HG03521 (cell line): ENCODE measurements around the gene KCNQ5.

Experiments
- ATAC-seq: cut with Tn5 transposase; IDR thresholded peaks from one replicate; pipeline ENCODE4 v1.9.1; 2021; ENCODE audit warnings: mild to moderate bottlenecking, moderate library complexity; ENCODE audit not compliant: unreplicated experiment

The KCNQ5 gene

GRCh38 chr6:72740135-72740534 is 118.3 kb downstream of the KCNQ5 start:
- ATAC-seq, result peak; percentile 91

GRCh38 chr6:72741083-72741482 is 119.2 kb downstream of the KCNQ5 start:
- ATAC-seq, result no peak

DNA sequence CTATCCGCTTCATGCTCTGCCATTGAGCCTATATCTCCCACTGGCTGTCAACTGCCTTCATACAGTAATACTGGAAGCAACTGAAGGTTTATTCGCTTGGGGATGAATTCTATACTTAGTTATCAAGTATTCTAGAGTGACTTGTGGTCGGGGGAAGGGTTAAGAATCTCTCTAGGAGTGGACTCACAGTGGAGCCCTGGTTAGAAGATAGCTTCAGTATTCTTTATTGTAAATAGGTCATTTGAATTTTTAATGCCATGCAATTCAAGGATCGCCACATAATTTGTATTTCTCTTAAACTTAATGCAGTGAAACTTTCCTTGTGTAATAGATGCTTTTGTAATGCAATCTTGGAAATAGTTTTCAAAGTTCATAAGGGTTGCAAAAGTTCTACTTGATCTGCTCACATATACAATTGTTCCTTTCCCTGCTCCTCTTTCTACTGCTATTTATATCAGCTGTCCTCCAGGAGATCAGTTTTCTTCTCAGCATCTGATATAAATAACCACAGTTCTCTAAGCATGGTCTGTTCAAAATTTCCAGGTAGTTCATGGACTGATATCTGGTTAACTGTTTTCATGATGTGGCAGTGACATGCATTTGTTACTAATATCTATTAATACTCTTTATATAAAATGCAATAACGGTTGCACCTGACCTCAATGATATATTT is 120.3 kb downstream of the KCNQ5 start:
- no peak for ATAC-seq

GRCh38 chr6:72746276-72746675 is 124.4 kb downstream of the KCNQ5 start:
- ATAC-seq, result no peak

GRCh38 chr6:72748759-72749158 is 126.9 kb downstream of the KCNQ5 start:
- no peak for ATAC-seq

DNA sequence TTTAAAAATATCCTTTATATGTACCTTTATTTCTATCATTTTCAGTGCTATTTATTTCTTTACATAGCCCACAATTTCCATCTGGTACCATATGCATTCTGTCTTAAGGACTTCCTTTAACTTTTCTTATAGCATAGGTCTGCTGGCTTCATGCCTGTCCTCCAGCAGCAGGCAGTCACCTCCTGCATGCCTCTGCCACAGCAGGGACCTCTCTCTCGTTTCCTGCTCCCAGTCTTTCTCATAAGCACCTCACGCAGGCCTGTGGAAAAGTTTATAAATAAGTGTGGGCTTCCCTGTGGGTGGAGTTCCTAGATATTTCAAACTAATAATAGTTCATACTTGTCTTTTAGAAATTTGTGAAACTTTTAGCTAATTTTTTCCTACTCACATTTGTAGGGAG is 133.9 kb downstream of the KCNQ5 start:
- no peak for ATAC-seq

GRCh38 chr6:72757048-72757447 is 135.2 kb downstream of the KCNQ5 start:
- no peak for ATAC-seq

DNA sequence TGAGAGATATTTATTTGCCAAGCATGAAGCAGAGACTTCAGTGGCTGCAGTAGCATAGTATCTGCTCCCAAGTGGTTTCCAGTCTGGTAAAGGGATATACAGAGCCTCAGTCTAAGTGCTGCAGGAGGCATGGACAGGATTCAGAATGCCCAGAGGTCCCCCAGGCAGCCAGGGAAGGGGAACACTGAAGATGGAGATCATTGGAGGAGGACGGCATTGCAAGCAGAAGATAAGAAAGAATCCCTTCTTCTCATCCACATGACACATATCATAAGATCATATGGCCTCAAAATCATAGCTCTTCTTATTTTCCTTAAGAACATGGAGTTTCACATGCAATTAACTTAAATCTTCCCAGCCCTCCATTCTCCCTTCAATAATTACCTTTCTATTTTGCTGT is 136.1 kb downstream of the KCNQ5 start:
- ATAC-seq, result no peak

GRCh38 chr6:72758901-72759300 is 137.0 kb downstream of the KCNQ5 start:
- ATAC-seq, result no peak

DNA sequence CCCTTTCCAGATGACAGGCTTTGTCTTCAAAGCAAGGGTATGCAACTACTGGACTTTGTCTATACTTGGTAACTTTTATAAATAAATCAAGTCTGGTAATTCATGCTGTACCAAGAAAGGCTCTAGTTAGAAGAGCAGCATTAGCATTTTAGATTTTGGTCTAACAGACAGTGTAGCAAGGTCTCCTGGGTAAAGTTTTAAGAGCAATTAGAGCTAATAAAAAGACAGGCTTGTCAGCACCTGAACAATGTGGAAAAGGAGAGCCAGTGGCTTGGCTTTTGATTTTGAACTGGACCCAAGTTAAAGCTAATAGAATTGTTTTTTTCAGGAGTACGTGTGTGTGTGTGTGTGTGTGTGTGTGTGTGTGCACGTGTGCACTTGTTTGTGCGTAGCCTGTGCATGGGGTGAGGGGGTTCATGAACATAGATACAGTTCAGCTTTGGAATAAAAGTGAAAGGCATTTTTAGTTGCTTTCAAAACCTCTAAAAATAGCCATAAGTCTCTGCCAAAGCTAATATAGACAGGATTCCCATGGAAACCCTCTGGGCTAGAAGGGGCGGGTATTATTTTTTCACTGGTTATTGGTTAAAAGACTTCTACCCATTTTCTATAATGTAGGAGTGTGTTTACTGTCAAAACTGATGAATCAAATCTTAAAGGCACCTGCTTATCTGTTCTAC is 138.4 kb downstream of the KCNQ5 start:
- ATAC-seq, result no peak

DNA sequence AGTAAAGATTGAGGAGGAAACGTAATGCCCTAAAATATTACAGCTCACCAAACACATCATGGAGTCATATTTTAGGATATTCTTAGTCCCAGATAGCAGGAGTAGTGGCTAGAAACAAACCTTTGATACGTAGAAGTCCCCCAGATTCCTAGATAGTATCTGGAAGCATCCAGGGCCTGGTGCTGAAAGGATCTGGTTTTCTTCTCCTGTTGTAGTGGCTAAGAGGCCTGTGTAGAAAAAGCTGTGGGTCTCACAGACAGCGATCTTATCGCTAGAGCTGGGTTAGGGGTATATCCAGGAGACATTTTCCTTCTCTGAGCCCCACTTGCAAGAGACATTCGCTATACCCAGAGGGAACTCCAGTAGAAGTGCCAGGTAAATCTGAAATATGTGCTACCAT is 139.9 kb downstream of the KCNQ5 start:
- ATAC-seq, result no peak

- no peak for ATAC-seq
These were observed 147.7 kb downstream of the KCNQ5 start for GRCh38 chr6:72769459-72770125.

GRCh38 chr6:72770959-72771358 is 149.1 kb downstream of the KCNQ5 start:
- ATAC-seq, result no peak

- ATAC-seq, result no peak
These were observed 154.6 kb downstream of the KCNQ5 start for GRCh38 chr6:72776456-72776855.

DNA sequence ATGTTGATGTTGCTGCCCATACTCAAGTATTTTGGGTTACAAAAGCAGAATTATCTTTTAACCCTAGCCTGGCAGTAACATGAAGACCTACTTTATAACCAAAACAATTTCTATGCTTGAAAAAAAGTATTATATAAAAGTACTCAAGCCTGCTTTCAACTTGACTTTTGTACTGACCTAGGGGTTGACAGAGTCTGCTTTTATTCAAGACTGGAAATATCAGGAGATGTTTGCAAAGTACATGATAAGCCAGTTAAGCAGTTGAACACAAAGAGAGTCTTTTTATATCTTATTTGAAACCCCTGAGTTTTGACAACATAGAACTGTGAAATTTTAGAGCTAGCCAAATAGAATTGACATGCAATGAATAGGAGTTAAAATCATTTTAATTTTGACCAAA is 159.8 kb downstream of the KCNQ5 start:
- no peak for ATAC-seq

- ATAC-seq, result no peak
These were observed 161.2 kb downstream of the KCNQ5 start for GRCh38 chr6:72783035-72783434.

DNA sequence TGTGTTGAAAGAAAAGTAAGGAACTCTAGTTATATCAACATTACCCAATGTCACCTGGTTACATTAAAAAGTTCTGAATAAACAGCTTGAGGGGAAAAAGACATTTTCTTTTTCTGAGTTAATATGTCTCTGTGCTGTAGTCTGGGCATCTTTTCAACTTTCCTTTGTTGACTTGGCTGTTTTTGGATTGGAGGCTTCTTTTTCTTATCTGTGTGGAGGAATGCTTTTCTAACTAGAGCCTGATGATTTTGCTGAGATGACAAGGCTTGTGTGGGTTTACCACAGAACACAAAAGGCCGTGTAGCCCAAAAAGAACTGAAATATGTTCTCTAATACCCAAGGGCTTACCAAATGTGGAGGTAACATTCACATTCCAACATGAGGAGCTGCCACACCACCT is 161.8 kb downstream of the KCNQ5 start:
- no peak for ATAC-seq

DNA sequence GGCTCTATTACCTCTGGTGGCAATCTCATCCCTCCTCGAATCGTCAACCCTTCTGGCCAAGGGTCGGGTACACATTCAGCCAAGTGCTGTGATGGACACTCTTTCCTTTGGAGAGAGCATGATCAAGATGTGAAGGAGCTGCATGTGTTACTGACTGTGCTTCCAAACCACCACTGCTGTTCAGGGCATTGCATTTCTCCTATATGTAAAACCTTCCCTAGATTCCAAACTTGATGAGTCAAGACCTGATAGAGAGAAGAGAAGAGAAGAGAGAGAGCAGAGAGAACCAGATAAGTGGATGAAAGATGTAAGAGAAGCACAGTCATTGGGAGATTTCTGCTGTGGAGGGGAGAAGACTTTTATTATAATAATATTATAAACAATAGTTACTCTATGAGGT is 162.2 kb downstream of the KCNQ5 start:
- no peak for ATAC-seq

DNA sequence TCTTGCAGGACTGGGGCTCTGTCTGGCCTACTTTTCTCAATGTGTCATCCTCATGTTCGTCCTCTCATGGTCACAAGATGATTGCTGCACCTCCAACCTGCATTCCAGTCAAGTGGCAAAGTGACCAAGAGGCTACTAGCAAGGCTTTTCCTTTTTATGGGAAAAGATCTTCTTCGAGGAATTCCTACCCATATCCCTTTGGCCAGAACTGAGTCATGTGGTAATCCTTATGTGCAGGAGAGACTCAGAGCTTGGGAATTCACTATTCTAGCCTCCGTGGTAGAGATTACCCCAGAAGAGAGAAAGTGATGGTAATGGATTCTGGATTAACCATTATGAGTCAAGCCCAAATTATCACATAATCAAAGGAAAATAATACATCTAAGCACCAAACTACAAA is 162.7 kb downstream of the KCNQ5 start:
- no peak for ATAC-seq

- ATAC-seq, result no peak
These were observed 165.6 kb downstream of the KCNQ5 start for GRCh38 chr6:72787391-72788031.

DNA sequence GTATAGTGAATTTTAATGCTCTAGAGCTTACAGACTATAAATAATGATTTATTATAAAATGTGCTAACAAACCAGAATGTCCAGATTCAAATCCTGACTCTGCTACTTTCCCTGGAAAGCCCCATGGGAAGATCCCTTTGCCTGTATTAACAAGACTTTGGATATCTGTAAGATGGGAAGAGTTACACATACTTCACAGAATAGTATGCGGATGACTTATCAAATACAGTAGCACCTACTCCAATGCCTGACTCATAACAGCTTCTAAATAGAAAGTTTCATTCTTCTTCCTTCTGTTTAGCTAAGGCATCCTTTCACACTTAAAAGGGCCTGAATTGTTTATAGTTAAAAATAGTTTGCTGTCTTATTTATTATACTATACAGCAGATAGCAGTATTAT is 166.3 kb downstream of the KCNQ5 start:
- ATAC-seq, result no peak

- ATAC-seq, result no peak
These were observed 167.3 kb downstream of the KCNQ5 start for GRCh38 chr6:72789145-72789544.
